Renal cortical epithelial cell (primary cell): ENCODE results near the gene NT5DC3. TPM values are rescaled to one million over a fixed set of nuclear protein-coding genes. Genes with fewer than 3 reads are reported as not detected.

ENCODE experiments used
- DNase-seq: peaks from one replicate; pipeline ENCODE4 v3.0.0-alpha.2; 2011; ENCODE audit warnings: low read depth
- total RNA-seq: library from RNA; depleted of rRNA; stranded (reverse); fragments of >200 nt; gene quantifications from 2 replicates; pipeline ENCODE4 v1.2.3, GENCODE V29; 2014

NT5DC3 gene
- total RNA-seq, 1 donor from 2014 or later, result 20.7 TPM

- DNase-seq, result no peak
Measured at GRCh38 chr12:103751600-103751999, 89.4 kb downstream of the NT5DC3 start.

DNA sequence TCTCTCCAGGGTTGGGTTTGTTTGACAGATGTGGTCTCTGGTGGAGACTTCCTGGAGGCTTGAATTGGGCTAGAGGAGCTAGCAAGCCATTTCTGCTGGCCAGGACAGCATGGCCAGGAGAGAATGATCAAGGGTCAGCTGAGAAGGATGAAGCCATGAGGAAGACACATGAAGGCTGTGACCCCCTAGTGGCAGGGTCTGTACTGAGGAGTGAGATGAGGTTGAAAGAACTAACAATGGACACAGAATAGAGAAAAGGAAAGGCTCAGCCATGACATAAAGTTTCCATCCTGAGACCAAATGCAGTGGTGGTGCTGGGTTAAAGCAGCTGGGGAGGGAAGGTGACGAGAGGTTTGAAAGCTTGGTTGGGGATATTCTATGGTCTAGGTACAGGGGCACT is 89.9 kb downstream of the NT5DC3 start:
- DNase-seq, result no peak

GRCh38 chr12:103748875-103749274 is 92.2 kb downstream of the NT5DC3 start:
- DNase-seq, result no peak

GRCh38 chr12:103748002-103748401 is 93.0 kb downstream of the NT5DC3 start:
- DNase-seq, result peak; percentile 36

- DNase-seq, result no peak
Measured at GRCh38 chr12:103745962-103746361, 95.1 kb downstream of the NT5DC3 start.

DNA sequence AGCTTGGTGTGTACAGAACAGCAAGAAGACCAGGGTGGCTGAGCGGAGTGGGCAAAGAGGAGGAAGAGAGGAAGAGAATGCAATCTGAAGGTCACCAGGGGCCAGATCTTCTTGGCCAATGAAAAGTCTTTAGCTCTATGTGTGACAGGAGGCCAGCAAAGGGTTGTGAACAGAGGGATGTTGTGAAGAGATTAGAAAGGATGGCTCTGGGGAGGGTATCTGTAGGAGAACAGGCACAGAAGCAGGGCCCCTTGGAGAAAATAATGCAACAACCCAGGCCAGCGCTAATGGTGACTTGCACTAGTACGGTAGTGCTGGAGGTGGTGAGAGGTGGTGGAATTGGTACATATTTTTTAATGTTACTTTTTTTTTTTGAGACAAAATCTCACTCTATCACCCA is 97.2 kb downstream of the NT5DC3 start:
- DNase-seq, result no peak

DNA sequence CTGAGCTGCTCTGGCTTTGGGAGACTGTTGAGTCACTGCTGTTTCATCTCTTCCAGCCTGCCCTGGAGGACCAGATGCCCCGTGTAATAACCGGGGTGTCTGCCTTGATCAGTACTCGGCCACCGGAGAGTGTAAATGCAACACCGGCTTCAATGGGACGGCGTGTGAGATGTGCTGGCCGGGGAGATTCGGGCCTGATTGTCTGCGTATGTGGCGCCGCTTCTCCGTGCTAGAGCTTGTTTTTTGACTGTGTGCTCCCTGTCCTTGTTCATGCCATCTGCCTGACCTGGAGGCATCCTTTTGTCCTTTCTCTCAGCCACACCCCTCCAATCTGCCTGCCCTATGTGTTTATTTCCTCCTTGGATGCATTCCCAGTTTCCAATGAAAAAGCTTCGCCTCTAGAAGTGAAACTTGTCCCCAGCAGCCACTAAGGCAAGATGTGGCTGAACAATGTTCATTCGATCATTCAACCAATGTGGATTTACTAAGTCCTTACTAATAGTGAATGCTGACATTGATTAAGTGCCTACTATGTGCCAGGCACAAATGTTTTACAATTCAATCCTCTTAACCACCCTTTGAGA is 98.6 kb downstream of the NT5DC3 start:
- DNase-seq, result peak; percentile 3

DNA sequence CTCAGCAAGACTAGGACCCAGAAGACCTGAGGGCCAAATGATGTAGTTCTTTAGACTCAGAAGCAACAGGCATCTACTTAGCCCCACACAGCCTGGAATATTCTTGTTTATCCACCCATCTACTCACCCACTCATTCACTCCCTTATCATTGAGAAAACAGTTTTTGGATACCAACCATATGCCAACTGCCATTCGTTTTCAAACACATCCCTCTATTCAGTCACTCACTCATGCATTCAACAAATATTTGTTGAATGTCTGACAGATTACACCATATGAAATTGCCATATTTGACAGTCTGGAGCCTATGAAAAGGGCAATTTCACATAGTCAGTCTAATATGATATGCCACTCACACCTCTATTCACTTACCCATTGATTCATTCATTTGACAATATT is 103.2 kb downstream of the NT5DC3 start:
- DNase-seq, result no peak

- no peak for DNase-seq
Measured at GRCh38 chr12:103736572-103736971, 104.5 kb downstream of the NT5DC3 start.

- no peak for DNase-seq
Measured at GRCh38 chr12:103735291-103735690, 105.7 kb downstream of the NT5DC3 start.

DNA sequence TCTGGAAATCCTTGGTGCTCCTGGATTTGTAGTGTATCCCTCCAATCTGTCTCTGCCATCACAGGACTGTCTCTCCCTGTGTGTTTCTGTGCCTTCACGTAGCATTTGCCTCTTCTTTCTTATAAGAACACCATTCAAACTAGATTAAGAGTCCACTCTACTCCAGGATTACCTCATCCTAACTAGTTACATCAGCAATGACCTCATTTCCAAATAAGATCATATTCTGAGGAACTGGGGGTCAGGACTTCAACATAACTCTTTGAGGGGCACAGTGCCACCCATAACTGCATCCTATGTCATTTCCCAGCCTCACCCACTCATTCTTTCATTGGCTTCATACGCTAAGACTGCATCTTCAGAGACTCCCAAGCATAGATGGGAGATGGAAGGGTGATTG is 106.2 kb downstream of the NT5DC3 start:
- no peak for DNase-seq

DNA sequence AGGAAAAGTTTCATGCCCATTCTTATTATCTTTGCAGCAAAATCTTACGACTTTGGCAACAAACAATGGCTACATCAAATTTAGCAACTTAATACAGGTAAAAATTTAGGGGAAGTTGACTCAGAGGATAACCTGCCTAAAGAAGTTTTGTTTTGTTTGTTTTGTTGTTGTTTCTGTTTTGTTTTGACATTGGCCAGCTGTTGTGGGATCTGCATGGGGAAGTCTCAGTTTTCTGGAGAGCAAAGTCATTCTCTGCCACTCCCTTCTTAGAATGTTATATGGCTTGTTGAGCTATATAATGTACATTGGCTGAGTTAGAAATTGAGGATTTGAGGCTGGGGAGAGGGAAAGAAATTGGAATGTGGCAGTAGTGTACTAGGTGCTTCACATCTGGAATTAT is 109.5 kb downstream of the NT5DC3 start:
- DNase-seq, result no peak

DNA sequence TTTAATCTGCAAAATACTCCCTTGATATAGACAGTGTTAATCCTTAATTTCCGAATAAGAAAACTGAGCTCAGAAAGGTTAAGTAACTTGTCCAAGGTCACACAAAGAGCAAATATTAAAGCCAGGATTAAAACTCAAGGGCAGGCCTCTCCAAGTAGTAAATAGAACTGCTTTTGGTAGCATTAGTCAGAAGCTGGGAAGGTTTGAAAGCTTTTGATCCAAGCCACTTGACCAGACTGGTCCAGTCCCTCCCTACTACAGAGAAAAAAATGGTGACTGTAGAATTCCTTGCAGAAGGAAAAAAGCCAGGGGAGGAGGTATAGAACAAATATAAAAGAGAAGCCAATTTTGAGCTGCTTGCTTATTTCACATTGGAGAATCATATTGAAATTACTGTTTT is 111.5 kb downstream of the NT5DC3 start:
- DNase-seq, result no peak

DNA sequence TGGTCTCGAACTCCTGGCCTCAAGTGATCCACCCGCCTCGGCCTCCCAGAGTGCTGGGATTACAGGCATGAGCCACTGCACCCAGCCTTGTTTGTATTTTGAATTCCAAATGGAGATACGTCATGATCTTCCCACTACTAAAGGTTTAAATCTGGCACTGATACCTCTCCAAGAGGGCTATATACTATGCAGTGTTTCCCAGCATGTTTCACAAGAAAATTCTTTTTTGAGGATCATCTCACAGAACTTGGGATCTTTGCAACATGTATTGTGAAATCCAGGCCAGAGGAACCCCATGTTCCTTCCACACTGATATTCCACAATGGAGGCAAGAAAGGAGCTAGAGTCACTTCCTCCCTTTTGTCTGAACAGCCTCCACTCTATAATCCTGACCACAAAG is 112.7 kb downstream of the NT5DC3 start:
- no peak for DNase-seq

GRCh38 chr12:103727638-103728037 is 113.4 kb downstream of the NT5DC3 start:
- DNase-seq, result no peak

- DNase-seq, result no peak
Measured at GRCh38 chr12:103725398-103725797, 115.6 kb downstream of the NT5DC3 start.

Other genes with a start within 250 kb of the NT5DC3 start
- gene HSP90B1, start 89.2 kb upstream of the NT5DC3 start, total RNA-seq, result 863 and 1,198 TPM in 2 replicates
- 35.9 and 39.4 TPM in 2 replicates for gene TDG, start 124.6 kb upstream of the NT5DC3 start, total RNA-seq
- 0.87 and 12.5 TPM in 2 replicates for gene GLT8D2, start 209.0 kb upstream of the NT5DC3 start, total RNA-seq
- gene HCFC2, start 223.3 kb upstream of the NT5DC3 start, total RNA-seq, result 5.9 and 17.9 TPM in 2 replicates